GM12874 (cell line): ENCODE measurements around the gene SMCO1.

Experiments used
- CTCF ChIP-seq: IDR thresholded peaks from 2 replicates; pipeline ENCODE4 v1.5.1; 2011; ENCODE audit warnings: low read depth, mild to moderate bottlenecking, control low read depth, low read length, moderate library complexity; ENCODE audit not compliant: insufficient read depth

SMCO1 gene

DNA sequence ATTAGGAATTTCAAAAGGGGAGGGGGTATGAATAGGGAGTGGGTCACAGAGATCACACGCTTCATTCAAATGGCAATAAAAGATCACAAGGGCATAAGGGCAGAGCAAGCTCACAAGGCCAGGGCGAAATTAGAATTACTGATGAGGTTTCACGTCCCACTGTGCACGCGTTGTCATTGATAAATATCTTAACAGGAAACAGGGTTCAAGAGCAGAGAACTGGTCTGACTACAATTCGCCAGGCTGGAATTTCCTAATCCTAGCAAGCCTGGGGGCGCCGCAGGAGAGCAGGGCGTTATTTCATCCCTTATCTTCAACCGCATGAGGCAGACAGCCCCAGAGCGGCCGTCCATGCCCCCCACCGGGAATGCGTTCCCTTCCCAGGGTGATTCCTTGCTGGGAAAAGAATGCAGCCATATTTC is 18.1 kb upstream of the SMCO1 start:
- TF ChIP-seq CTCF = no peak

DNA sequence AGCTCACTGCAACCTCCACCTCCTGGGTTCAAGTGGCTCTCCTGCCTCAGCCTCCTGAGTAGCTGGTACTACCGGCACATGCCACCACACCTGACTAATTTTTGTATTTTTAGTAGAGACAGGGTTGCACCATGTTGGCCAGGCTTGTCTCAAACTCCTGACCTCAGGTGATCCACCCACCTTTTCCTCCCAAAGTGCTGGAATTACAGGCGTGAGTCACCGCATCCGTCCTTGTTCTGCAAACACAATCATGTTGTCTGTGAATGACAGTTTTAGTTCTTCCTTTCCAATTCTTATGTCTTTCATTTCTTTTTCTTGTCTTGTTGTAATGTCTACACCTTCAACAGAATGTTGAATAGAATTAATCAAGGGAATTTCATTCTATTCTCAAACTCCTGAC is 16.3 kb upstream of the SMCO1 start:
- TF ChIP-seq CTCF = no peak

- TF ChIP-seq CTCF = peak; percentile 83
Measured at GRCh38 chr3:196528639-196529233, 13.6 kb upstream of the SMCO1 start.

- no peak for TF ChIP-seq CTCF
Measured at GRCh38 chr3:196525141-196525540, 10.0 kb upstream of the SMCO1 start.

DNA sequence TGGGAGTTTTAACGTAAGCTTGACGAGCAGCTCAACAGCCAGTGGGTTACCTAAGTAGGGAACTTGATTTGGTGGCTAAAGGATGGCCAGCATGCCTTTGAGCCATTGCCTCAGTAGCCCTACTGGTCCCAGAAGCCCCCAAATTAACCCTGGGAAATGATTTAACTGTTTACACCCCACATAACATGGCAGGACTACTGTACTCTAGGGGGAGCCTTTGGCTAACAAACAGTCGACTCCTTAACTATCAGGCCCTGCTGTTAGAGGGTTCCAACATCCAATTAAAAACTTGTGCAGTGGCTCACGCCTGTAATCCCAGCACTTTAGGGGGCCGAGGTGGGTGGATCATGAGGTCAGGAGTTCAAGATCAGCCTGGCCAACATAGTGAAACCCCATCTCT is 9.4 kb upstream of the SMCO1 start:
- no peak for TF ChIP-seq CTCF

DNA sequence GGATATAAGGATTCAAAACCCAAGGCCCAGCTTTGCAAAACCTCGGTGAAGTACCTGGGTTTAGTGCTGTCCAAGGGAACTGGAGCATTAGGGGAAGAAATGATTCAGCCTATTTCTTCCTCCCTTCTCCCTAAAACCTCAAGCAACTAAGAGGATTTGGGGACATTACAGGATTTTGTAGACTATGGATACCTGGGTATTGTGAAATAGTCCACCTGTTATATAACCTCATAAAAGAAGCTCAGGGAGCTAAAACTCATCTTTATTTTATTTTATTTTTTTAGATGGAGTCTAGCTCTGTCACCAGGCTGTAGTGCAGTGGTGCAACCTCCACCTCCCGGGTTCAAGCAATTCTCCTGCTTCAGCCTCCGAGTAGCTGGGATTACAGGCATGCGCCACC is 8.7 kb upstream of the SMCO1 start:
- TF ChIP-seq CTCF = no peak

DNA sequence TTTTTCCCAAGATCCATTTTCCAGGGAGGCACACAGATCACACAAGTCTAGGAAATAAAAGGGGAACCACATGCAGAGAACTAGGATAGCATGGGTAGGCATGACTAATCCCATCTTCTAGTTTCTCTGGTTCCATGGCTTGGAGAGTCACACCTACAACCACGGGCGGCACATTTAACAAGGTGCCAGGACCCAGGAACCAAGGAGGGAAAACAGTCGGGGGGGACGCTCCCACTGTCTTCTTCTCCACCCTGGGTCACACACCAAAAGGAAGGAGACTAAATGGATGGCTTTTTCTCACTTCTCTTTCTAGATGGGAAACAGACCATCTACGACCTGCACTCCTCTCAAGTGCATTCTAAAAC is 4.6 kb upstream of the SMCO1 start:
- no peak for TF ChIP-seq CTCF
